HG03135 (cell line): ENCODE measurements around the gene FABP2.
A peak's percentile ranks its signal among the peaks of the same experiment; 100 is the strongest.
"Not testable (repeated sequence)": the region's sequence is repeated elsewhere in the genome, so short reads cannot be mapped to it uniquely, and the experiment has no call there.

Experiments used
- ATAC-seq: cut with Tn5 transposase; IDR thresholded peaks from one replicate; pipeline ENCODE4 v1.9.1; 2021; ENCODE audit warnings: mild to moderate bottlenecking, moderate library complexity; ENCODE audit not compliant: unreplicated experiment

FABP2 gene

GRCh38 chr4:119313237-119313636, 8.7 kb downstream of the FABP2 start:
- no peak for ATAC-seq

DNA sequence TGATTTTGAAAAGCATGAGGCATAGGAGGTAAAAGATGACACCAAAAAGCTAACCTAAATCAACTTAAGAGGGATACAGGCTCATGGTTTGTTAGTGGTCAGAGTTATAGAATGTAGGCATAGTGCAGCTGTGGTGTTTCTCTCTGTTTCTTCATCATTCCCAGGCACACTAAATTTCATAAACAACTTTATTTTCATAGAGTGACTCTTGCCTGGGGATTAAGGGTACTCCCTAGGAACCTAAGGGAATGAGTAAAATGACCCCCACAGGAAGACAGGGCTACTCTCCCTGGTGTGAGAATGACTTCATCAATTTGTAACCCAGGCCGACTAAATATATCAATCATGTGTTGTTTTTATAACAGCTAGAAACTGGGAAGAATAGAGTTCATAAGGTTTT, 11.1 kb downstream of the FABP2 start:
- no peak for ATAC-seq

DNA sequence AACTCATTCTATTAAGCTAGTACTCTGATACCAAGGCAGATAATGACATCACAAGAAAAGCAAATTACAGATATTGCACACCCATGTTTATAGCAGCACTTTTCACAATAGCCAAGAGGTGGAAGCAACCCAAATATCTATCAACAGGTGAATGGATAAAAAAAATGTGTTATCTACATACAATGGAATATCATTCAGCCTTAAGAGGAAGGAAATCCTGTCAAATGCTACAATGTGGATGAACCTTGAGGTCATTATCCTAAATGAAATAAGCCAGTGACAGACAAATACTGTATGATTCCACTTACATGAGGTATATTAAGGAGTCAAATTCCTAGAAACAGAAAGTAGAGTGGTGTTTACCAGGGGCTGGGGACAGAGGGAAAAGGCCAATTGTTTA, 14.3 kb downstream of the FABP2 start:
- ATAC-seq: no peak

DNA sequence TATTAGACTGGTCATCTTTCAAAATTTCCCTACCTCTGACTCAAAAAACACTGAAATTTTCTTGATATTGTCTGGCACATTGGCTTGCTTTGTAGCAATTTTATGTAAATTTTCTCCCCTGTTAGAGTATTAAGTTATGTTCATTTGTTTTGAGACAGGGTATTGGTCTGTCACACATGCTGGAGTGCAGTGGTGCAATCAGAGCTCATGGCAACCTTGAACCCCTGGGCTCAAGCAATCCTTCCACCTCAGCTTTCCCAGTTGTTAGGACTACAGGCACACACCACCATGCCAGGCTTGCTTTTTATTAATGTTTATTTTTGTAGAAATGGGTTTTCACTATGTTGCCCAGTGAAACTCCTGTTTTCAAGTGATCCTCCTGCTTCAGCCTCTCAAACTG, 17.5 kb downstream of the FABP2 start:
- ATAC-seq: no peak

GRCh38 chr4:119303587-119304305, 18.2 kb downstream of the FABP2 start:
- ATAC-seq: no peak

DNA sequence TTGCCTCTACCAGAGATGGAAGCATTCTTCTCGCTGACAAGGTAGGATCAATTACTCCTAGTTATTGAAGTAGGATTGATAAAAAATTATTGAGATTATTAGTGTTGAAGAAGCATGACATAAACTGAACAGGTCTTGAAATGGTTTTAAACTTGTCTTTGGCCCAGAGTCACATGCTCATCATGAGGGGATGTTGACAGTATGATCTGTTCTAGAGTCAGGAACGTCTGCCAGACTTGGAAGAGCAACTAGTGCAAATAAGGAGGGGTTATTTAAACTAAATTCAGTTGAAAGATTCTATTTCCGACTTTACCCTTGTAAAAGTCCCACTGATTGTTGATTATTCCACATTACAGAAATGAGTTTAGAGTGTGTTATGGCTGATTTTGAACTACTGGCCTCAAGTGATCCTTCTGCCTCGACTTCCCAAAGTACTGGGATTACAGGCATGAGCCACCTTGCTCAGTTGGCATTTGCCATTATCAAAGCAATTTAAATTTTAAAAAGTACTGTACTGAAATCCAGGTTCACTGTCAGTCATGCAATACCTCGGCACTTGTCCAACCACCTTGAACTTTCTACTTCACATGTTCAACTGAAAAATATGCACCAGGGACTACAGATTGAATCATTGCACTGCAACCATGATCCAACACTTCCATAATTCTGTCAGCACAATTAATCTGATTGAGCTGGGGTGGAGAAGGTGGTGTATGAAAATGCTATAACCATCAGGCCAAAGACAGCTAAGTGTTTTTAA, 19.7 kb downstream of the FABP2 start:
- no peak for ATAC-seq

GRCh38 chr4:119300101-119300978, 21.6 kb downstream of the FABP2 start:
- ATAC-seq: peak; percentile 97

DNA sequence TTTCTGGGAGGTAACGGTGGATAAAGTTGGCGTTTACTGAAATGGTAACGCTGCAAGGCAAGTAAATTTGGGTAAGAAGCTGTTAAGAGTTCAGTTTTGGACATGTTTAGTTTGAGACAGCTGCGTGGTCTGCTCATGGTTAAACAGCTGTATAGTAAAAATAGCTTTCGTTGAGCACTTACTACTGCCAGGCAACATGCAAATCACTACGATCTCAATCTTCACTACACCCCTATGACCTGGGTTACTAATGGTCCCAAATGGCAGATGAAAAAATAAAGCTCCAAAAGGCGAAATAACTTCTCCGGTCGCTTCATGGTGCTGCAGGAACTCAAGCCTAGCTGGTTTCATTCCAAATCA, 22.2 kb downstream of the FABP2 start:
- ATAC-seq: peak; percentile 59

DNA sequence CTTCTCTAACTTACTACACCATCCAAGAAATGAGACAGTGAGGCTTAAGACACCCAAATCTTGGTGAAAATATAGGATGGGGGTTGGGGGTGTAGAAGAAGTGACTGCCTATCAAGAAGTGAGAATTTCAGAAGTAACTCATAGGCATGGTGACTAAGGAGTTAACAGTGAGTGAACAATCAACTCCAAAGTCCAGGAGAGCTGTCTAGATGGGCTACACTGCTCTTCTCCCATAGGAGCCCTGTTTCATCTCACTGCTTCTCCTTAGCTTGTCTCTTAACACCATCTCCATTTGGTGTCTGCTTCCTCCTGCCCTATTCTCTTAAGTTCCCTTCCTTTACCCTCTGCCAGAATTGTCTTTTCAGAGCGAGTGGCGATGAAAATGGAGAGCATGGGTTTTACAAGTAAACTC, 22.7 kb downstream of the FABP2 start:
- no peak for ATAC-seq

DNA sequence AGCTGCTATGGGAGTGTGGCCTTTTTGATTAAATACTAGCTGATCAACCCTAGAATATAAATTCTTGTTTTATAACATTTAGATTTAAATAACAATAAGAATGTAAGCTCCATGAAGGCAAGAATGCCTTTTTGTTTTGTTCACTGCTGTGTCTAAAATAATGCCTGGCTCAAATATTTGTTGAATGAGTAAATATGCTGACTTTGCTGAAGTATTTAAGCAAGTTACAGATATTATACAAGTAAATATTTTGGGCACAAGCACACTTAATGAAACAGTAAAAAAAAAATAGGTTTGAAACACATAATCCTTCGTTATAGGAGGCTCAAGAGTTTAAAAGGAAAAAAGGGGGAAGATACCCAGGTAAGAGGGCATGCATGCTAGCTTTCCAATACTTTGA, 24.1 kb downstream of the FABP2 start:
- ATAC-seq: no peak

DNA sequence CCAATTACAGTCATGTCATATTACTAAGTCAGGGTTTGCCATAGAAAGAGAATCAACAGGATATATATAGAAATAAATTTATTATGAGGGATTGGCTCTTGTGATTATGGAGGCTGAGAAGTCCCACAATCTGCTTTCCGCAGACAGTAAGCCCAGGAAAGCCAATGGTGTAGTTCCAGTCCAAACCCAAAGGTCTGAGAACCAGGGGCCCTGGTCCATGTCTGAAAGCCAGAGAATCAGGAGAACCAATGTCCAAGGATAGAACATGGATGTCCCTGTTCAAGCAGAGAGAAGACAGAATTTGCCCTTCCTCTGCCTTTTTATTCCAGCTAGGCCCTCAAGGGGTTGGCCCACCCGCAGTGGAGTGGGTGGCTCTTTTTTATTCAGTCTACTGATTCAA, 25.6 kb downstream of the FABP2 start:
- no peak for ATAC-seq

DNA sequence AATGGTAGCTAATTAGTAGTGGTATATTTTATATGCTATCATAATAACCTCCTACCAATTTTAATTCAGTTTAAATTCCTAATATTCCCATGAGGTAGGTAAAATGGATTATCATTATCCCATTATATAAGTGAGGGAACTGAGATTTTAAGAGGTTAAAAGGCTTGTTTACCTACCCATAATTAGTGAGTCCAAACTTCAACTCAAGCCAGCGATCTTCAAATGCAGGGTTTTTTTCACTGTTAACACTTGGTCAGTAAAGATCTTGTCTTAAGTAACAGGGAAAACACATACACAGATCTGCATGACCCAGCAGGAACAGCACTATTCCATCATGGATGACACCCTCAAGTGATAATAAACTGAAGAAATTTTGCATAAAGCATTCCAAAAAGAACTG, 31.3 kb downstream of the FABP2 start:
- ATAC-seq: no peak

- no peak for ATAC-seq
These were observed 32.6 kb downstream of the FABP2 start for GRCh38 chr4:119289313-119289712.

- no peak for ATAC-seq
These were observed 35.4 kb downstream of the FABP2 start for GRCh38 chr4:119286377-119287002.

DNA sequence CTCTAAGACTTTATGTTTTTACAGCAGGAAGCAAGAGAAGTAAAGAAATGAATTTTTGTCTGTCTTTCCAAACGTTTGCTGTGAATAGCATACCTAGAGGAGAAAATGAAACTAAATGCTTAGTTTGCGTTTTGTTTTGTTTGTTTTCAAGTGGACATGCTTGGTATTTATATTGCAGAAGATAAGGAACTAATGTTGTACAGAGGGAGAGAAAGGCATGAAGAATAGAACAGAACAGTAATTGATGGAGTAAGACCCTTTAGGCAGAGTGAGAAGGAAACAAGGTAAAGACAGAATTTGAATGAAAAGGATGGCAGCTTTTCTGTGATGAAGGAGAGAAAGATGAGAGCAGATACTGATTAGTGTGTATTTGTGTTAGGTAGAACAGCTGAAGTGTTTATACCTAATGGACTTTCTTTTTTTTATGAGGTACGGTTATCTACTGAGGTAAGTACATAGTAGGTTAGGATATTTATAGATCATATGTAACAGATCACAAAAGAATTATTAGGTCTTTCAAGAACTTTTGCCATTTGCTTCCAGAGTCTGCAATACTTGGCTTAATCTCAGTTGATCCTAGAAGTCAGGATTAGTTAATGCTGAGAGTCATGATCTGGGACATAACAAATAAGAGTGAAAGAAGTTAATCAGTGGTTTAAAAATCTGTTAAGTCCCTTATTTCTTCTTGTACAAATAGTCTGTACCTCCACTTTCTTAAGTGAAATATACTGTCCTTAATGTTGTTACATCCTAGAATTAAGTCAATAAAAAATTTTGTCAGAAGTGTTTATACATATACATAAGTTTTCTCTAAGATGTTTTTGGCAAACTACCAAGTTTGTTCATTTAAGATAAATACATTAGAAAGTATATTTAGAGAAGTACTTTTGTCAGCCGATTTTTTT, 36.8 kb downstream of the FABP2 start:
- ATAC-seq: peak; percentile 88

DNA sequence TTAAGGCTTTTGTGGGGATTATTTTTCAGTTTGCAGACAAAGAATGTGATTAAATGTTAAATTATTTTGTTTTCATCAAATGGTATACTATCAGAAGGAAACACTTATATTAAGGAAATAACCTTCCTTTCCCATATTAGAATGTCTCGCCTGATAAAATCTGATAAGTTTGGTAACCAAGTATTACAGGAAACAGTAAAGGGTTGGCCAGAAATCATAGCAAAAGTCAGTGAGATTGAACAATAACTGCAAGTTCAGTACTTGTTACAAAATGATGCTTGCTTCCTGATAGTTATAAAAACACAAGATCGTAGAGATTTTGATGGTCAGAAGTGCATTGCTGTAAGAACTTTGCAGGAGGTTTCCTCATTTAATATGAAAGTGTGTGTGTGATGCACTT, 40.5 kb downstream of the FABP2 start:
- no peak for ATAC-seq

DNA sequence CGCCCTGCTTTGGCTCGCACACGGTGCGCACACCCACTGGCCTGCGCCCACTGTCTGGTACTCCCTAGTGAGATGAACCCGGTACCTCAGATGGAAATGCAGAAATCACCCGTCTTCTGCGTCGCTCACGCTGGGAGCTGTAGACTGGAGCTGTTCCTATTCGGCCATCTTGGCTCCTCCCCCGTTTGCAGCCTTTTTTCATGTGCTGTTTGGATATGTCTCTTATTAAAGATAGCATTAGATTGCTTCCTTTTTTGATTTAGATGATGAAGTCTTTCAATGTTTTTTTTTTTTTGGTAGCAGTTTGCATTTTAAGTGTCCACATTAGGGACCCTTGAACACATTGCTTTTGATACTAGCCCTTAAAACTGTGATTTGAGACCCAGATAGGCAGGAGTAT, 42.0 kb downstream of the FABP2 start:
- ATAC-seq: not testable (repeated sequence)

- ATAC-seq: not testable (repeated sequence)
These were observed 42.4 kb downstream of the FABP2 start for GRCh38 chr4:119279541-119279940.

DNA sequence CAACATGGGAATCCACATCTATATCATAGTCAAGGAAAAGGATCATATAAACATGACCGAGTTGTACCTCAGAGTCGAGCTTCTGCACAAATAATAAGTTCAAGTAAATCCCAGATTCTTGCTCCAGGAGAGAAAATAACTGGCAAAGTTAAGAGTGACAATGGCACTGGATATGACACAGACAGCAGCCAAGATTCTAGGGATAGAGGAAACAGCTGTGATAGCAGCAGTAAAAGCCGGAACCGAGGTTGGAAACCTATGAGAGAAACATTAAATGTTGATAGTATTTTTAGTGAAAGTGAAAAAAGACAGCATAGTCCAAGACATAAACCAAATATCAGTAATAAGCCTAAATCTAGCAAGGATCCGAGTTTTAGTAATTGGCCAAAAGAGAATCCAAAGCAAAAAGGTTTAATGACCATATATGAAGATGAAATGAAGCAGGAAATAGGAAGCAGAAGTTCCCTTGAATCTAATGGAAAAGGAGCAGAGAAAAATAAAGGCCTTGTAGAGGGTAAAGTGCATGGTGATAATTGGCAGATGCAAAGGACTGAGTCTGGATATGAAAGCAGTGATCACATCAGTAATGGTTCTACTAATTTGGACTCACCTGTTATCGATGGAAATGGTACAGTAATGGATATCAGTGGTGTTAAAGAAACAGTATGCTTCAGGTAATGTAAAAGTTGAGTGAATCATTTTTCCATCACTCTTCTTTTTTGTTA, 50.4 kb downstream of the FABP2 start:
- no peak for ATAC-seq
